NOMO-1 treated with dmso at 0.1 percent for 144 hours (cell line): ENCODE measurements around the gene FBXL17.
A peak's percentile ranks its signal among the peaks of the same experiment; 100 is the strongest.
"Not testable (repeated sequence)": the region's sequence is repeated elsewhere in the genome, so short reads cannot be mapped to it uniquely, and the experiment has no call there.

ENCODE experiments used
- DNase-seq: peaks from one replicate; lab custom pipeline; 2025; ENCODE audit not compliant: unreplicated experiment; lab: John Stamatoyannopoulos, UW

Gene FBXL17

GRCh38 chr5:108381954-108382783, at the start of gene FBXL17:
FBXL17 (minus strand) TSS chr5:108382098.
- peak; percentile 94 for DNase-seq

DNA sequence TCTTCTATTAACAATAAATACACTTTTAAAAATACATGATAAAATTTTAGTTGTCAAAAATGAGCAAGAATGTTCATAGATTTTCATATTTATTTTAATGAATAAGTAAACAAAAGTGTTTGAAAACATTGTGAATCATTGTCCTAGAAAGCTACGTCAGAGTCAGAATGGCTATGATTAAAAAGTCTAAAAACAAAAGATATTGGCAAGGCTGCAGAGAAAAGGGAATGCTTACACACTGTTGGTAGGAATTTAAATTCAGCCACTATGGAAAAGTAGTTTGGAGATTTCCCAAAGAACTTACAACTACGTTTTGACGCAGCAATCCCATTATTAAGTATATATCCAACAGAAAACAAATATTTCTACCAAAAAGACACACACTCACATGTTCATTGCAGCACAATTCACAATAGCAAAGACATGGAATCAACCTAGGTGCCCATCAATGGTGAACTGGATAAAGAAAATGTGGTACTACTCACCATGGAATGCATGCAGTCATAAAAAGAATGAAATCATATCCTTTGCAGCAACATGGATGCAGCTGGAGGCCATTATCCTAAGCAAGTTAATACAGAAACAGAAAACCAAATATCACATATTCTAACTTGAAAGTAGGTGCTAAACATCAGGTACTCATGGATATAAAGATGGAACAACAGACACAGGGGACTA, 49.2 kb upstream of the FBXL17 start:
- DNase-seq, result no peak

DNA sequence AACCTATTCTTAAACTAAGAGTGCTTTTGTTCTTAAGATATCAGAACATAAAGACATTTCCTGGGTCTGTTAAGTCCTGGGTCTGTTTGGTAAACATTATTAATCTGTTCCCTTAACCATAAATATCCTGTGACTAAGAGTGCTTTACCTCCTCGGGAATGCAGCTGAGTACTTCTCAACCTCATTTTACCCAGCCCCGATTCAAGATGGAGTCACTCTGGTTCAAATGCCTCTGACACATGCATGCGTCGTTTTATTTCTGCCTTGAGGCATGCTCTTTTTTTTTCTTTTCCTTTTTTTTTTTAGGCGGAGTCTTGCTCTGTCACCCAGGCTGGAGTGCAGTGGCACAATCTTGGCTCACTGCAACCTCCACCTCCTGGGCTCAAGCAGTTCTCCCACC, 39.8 kb upstream of the FBXL17 start:
- DNase-seq, result no peak

DNA sequence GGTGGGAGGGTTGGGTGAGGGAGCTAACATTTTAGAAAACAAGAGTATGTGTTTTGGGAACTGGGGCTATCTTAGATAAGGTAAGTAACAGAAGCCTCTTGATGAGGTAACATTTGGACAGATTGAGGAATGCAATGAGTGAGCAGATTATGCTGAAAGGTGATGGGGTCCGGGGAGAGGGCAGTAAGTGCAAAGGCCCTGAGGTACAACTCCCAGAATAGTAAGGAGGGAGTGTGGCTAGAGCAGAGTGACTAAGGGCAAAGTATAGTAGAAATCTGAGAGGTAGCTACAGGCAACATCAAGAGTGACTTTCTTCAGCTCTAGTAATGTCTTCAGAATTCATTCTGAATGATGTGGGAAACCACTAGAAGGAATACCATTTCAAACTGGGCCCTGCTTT, 38.9 kb upstream of the FBXL17 start:
- DNase-seq, result no peak

DNA sequence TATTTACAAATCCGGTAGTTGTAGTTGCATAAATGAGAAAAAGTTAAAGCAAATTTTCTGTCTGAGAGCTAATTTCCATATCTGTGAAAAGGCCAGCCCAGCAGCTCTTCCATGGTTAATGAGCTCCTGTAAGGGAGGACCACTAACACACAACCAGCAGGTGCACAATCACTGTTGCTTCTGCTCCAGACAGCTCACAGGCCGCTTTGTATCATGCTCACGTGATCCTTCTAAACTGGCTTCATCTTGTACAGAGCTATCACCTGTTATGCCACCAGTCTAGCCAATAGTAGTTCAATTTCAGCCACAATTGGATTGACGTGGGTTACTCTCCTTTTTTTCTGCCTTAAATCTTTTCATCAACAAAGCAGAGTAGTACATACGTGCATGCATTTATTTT, 38.3 kb upstream of the FBXL17 start:
- DNase-seq, result no peak

GRCh38 chr5:108418197-108418596, 36.3 kb upstream of the FBXL17 start:
- no peak for DNase-seq

DNA sequence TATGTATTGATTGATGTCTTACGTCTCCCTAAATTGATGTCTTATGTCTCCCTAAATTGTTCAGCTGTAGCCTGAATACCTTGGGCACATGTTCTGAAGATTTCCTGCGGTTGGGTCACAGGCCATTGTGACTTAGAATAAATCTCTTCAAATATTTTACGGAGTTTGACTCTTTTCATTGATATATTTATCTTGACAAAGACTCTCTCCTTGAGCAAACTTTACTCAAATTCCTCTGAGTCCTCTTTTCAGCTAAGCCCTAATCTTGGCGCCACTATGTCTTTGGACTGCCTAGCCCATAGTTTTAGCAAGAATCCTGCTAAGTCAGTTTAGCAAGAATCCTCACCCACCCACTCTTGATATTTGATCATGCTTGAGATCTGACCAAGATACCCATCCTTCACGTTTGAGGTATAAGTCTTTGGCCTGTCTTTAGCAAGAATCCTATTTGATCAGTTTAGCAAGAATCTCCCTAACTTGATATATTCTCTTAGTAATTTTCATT, 35.3 kb upstream of the FBXL17 start:
- DNase-seq, result no peak

DNA sequence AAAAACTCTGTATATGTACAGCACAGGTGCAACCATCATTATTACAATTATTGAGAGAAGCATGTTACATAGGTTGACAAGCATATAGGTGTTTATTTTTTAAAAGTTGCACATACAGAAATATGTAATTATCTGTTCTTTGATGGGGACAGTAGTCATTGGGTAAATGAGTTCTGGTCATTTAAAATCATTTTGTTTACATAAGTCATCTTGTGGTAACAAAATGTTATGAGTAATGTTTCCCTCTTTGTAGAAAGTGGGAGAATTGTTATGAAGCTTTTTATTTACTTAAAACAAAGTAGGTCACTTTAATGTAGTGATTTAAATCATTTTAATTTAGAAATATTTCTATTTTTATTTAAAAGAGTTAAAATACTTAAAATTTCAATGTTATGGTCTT, 33.8 kb upstream of the FBXL17 start:
- no peak for DNase-seq

DNA sequence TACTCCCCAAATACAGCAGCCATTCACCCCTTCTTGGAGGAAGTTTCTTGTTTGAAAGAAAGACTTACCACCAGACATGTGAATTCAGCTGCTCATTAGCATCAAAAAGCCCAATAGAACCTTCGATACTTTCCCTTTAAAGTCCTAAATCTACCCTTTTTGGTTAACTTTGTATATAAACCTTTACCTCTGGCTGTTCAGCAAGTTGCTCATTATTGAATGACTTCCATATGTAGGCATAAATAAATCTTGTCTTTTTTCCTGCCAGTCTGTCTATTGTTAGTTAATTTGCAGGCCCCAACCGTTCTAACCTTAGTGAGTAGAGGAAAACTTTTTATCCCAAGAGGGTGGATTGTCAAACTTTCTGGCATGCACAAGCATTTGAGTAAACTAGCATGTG, 27.9 kb upstream of the FBXL17 start:
- no peak for DNase-seq

GRCh38 chr5:108405201-108405600, 23.3 kb upstream of the FBXL17 start:
- not testable (repeated sequence) for DNase-seq

DNA sequence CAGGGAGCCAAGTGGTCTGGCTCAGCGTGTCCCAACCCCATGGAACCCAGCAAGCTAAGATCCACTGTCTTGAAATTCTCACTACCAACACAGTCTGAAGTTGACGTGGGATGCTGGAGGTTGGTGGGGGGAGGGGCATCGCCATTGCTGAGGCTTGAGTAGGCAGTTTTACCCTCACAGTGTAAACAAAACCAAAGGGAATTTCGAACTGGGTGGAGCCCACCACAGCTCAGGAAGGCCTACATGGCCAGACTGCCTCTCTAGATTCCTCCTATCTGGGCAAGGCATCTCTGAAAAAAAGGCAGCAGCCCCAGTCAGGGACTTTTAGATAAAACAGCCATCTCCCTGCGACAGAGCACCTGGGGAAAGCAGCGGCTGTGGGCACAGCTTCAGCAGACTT, 17.1 kb upstream of the FBXL17 start:
- DNase-seq, result no peak

DNA sequence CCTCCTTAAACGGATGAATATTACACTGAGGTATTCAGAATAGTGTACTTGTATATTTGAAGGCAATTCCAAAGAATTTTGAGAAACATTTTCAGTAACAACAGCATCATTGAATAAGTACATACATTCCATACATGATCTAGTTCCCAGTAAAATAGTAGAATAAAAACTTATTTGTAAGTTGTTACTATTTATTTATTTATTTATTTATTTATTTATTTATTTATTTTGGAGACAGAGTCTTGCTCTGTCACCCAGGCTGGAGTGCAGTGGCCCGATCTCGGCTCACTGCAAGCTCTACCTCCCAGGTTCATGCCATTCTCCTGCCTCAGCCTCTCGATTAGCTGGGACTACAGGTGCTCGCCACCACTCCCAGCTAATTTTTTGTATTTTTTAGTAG, 14.9 kb upstream of the FBXL17 start:
- DNase-seq, result not testable (repeated sequence)

DNA sequence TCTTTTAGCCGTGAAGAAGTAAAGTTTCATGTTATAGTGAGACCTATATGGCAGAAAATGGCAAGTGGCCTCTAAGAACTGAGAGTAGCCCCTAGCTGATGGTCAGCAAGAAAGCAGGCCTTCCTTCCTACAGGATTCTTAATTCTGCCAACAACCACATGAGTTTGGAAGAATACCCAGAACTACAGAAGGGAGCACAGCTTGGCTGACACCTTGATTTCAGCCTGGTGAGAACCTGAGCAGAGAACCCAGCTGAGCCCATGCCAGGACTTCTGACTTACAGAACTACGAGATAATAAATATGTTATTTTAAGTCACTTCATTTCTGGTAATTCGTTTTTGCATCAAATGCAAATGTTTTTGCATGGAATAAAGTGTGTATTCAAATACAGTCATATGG, 5.9 kb upstream of the FBXL17 start:
- DNase-seq, result no peak

- no peak for DNase-seq
These were observed 4.6 kb upstream of the FBXL17 start for GRCh38 chr5:108386345-108387061.

DNA sequence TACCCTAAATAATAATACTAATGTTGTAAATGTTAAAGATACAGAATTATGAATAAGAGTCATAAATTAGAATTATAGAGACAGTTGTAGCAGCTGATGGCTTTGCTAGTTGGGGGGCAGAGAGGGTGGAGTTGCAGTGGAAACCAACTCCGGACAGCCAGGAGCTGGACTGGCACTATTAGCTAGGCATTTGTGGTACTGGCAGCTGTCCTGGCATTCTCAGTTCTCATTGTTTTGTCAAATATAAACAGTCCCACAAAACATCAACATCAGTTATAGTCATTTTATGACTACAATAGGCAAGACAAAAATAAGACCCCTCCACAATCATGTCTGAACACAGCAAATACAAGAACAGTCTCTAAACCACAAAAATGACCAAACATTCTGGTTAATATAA, 2.8 kb upstream of the FBXL17 start:
- no peak for DNase-seq

DNA sequence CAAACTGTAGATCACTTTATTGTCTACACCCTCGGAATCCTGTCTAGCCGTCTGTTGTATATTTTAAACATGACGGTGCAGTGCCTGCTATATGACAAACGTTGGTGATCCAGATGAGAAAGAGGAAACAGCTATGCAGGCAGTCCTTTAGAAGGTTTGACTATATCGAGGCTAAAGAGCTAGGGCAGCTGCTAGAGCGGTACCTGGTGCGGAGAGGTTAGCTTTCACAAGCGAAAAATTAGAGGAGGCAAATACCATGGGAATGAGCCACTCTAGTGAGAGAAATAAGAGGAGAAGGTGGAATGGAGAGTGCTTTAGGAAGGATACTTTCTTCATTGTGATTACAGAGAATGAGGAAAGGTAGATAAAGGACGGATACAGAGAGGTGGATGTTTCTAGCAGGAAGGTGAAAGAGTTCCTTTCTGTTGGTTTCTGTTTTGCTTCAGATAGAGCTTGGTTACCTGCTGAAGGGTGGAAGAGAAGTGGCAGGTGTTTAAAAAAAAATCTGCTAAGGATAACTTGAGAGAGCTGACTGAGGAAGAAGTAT, 959 bp upstream of the FBXL17 start:
- DNase-seq, result peak; percentile 51

GRCh38 chr5:108381350-108381953, 446 bp downstream of the FBXL17 start:
- peak; percentile 55 for DNase-seq

- DNase-seq, result no peak
These were observed 1.2 kb downstream of the FBXL17 start for GRCh38 chr5:108380531-108381349.

DNA sequence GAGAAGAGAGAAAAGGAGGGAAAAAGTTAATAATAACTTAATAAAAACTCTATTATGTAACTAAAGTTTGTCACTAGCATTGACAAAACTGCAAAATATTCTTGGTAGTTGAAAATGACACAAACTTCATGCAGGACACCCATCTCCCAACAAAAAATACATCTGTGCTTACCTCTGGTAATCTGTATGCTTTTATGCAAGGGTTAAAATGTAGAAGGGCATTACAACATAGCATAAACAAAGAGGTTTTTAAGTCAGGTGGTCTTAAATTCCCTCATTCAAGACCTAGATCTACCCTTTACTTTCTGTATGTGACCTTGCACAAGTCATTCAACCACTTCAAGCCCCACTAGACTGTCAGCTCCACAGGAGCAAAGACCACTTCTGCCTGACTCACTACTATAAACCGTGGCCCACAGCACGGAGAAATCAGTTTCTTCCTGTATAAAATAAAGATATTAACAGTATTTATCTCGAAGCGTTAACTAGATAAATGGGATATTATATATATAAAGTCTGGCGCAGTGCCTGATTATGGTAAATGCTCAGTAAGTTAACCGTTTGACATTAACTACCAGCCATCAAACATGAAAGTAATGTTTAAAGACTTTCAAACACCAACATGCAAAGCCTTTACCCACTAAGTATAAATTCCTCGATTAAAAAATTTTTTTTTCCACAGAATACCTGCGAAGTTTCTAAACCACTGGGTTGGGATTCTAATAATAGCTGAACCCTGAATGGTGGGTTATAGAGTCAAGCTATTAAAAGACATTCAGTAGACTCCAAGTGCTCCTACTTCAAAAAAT, 2.0 kb downstream of the FBXL17 start:
- DNase-seq, result no peak
